AG04450 (cell line): ENCODE data around the gene SAE1. TPM values are rescaled to one million over a fixed set of nuclear protein-coding genes. Genes with fewer than 3 reads are reported as not detected.

Experiments used
- CTCF ChIA-PET: fragments of 300-600, 350-600 bp; formaldehyde crosslinking; extraction: SDS; loops from one replicate; lab custom pipeline; 2022; ENCODE audit warnings: antibody characterized with exemption, inconsistent platforms; lab: Charles Lee
- POLR2A ChIA-PET: fragments of 350-600 bp; formaldehyde crosslinking; extraction: SDS; loops from one replicate; lab custom pipeline; 2021; ENCODE audit warnings: antibody characterized with exemption, inconsistent platforms; lab: Yijun Ruan, JAX
- DNase-seq: peaks from one replicate; pipeline ENCODE4 v3.0.0-alpha.2; 2011; ENCODE audit warnings: low read depth, low spot score
- H3K27ac ChIP-seq: one replicate; pipeline ENCODE4 v1.5.1; 2012; ENCODE audit warnings: low read depth, low read length, control low read depth
- H3K27me3 ChIP-seq: one replicate; pipeline ENCODE4 v1.6.0; 2012; ENCODE audit warnings: low read length; ENCODE audit not compliant: control insufficient read depth, insufficient read depth
- H3K4me3 ChIP-seq: 2 replicates; pipeline ENCODE4 v1.5.1; 2011; ENCODE audit warnings: mild to moderate bottlenecking, low read depth, low read length, control low read depth
- H3K9me3 ChIP-seq: 2 replicates; pipeline ENCODE4 v1.5.1; 2012; ENCODE audit warnings: low read length; ENCODE audit not compliant: control insufficient read depth, insufficient read depth
- CTCF ChIP-seq: IDR thresholded peaks from 2 replicates; pipeline ENCODE4 v1.5.1; 2011; ENCODE audit warnings: low read depth, low read length, control low read depth, inconsistent platforms
- polyA minus RNA-seq: library from RNA; depleted of rRNA, polyadenylated mRNA; stranded (reverse); fragments of >200 nt; gene quantifications from 2 replicates; pipeline ENCODE4 v1.2.3, GENCODE V29; 2011; rRNA and poly(A)+ RNA removed
- polyA plus RNA-seq: library from polyadenylated mRNA; depleted of rRNA; stranded (reverse); fragments of >200 nt; gene quantifications from 2 replicates; pipeline ENCODE4 v1.2.3, GENCODE V29; 2011; rRNA removed

Gene SAE1
- polyA plus RNA-seq: 142 and 165 TPM in 2 replicates
- 62.8 and 63.5 TPM in 2 replicates for polyA minus RNA-seq

- Histone ChIP-seq H3K27me3 (no peaks in the 10 kb centered on the region), H3K9me3 (peaks cover 3% of the 10 kb centered on the region; the same call in 1 of the 2 replicates), H3K27ac (peak within 1 kb of the TSS; percentile 81), H3K4me3 (peak within 1 kb of the TSS; percentile 92)
- CTCF ChIA-PET: interaction anchor here (0.6 to 2.4 kb wide), 15 partner anchors 12 to 126 kb away, joined by 3 to 14 read pairs (median 3); partner anchors contain the start of gene ZC3H4
- peak; percentile 59 for TF ChIP-seq CTCF
- POLR2A ChIA-PET: interaction anchor here (1.0 to 2.4 kb wide), 7 partner anchors 11 to 144 kb away, joined by 3 to 20 read pairs (median 6); partner anchors contain the start of genes CCDC9 and ZC3H4
- DNase-seq: peak; percentile 98
Measured at GRCh38 chr19:47130589-47131227, at the start of gene SAE1. Gene SAE1, plus strand, starts transcription at chr19:47130835. Its CDS starts 96 bp downstream, at chr19:47130931.

- Histone ChIP-seq H3K27ac (no peak overlapping the region), H3K4me3 (no peak overlapping the region), H3K27me3 (no peaks in the 10 kb centered on the region), H3K9me3 (no peaks in the 10 kb centered on the region; the same call in 1 of the 2 replicates)
- DNase-seq: no peak
- no peak for TF ChIP-seq CTCF
- CTCF ChIA-PET: interaction anchor here (1.3 kb wide), 2 partner anchors 45 to 68 kb away, joined by 3 to 4 read pairs; no protein-coding TSS in a partner anchor
- POLR2A ChIA-PET: interaction anchor here (1.1 kb wide), 1 partner anchor 235 kb away, joined by 3 read pairs; no protein-coding TSS in a partner anchor
Measured at GRCh38 chr19:47081095-47081494, 49.5 kb upstream of the SAE1 start.

- CTCF ChIA-PET: no interaction called here
- POLR2A ChIA-PET: interaction anchor here (0.8 kb wide), 1 partner anchor 49 kb away, joined by 6 read pairs; no protein-coding TSS in a partner anchor
Measured at GRCh38 chr19:47082493-47082892, 48.1 kb upstream of the SAE1 start.

GRCh38 chr19:47084879-47085439, 45.7 kb upstream of the SAE1 start:
- ChIA-PET POLR2A (no interaction called here), CTCF (interaction anchor here (0.6 kb wide), 1 partner anchor 46 kb away, joined by 5 read pairs; the partner anchor contains the start of gene SAE1)
- H3K27me3 ChIP-seq: no peaks in the 10 kb centered on the region
- TF ChIP-seq CTCF: no peak
- no peaks in the 10 kb centered on the region; the same call in 1 of the 2 replicates for H3K9me3 ChIP-seq
- no peak overlapping the region for H3K4me3 ChIP-seq
- H3K27ac ChIP-seq: no peak overlapping the region
- no peak for DNase-seq

More at GRCh38 chr19:47082493-47082892, 48.1 kb upstream of the SAE1 start:
- no peak overlapping the region for H3K4me3 ChIP-seq
- no peaks in the 10 kb centered on the region; the same call in 1 of the 2 replicates for H3K9me3 ChIP-seq
- no peak for TF ChIP-seq CTCF
- H3K27ac ChIP-seq: no peak overlapping the region
- no peaks in the 10 kb centered on the region for H3K27me3 ChIP-seq
- DNase-seq: no peak

- Histone ChIP-seq H3K27me3 (no peaks in the 10 kb centered on the region), H3K4me3 (no peak overlapping the region), H3K9me3 (no peaks in the 10 kb centered on the region; the same call in 1 of the 2 replicates), H3K27ac (no peak overlapping the region)
- POLR2A ChIA-PET: interaction anchor here (0.8 kb wide), 1 partner anchor 36 kb away, joined by 3 read pairs; no protein-coding TSS in a partner anchor
- CTCF ChIA-PET: no interaction called here
- no peak for DNase-seq
- TF ChIP-seq CTCF: no peak
Measured at GRCh38 chr19:47086280-47086679, 44.4 kb upstream of the SAE1 start.
